HepG2 (cell line): ENCODE data around the gene NIFK. TPM values are rescaled to one million over a fixed set of nuclear protein-coding genes. Genes with fewer than 3 reads are reported as not detected.
A peak's percentile ranks its signal among the peaks of the same experiment; 100 is the strongest.

Experiments used
- ARID3A ChIP-seq: IDR thresholded peaks from 2 replicates; pipeline ENCODE4 v1.6.1; 2012; ENCODE audit warnings: low read depth, low read length, improper control_type of control experiment
- CC2D1A ChIP-seq: sonication (generic); formaldehyde crosslinking; IDR thresholded peaks from 2 replicates; pipeline ENCODE4 v1.8.1; 2023; ENCODE audit warnings: mild to moderate bottlenecking, missing genetic modification reagents
- GATA4 ChIP-seq: sonication (generic); IDR thresholded peaks from 2 replicates; pipeline ENCODE4 v1.6.1; 2016; ENCODE audit warnings: antibody characterized with exemption, low read depth, borderline replicate concordance
- HNRNPUL1 ChIP-seq: fragments of 200-400 bp; formaldehyde crosslinking; IDR thresholded peaks from 2 replicates; pipeline ENCODE4 v1.6.1; 2017; ENCODE audit warnings: low read depth, mild to moderate bottlenecking, low read length, moderate library complexity
- MED1 ChIP-seq: sonication (generic); formaldehyde crosslinking; IDR thresholded peaks from 2 replicates; pipeline ENCODE4 v1.4.0; 2020; ENCODE audit warnings: missing genetic modification reagents
- MTA3 ChIP-seq: sonication (generic); formaldehyde crosslinking; IDR thresholded peaks from 2 replicates; pipeline ENCODE4 v1.4.0; 2020; ENCODE audit warnings: missing genetic modification reagents
- YY1 ChIP-seq: IDR thresholded peaks from 2 replicates; pipeline ENCODE4 v1.6.1; 2011; ENCODE audit warnings: low read length, low read depth, moderate library complexity, mild to moderate bottlenecking; ENCODE audit not compliant: insufficient read depth, insufficient replicate concordance
- ZFP82 ChIP-seq: sonication (generic); formaldehyde crosslinking; IDR thresholded peaks from 2 replicates; pipeline ENCODE4 v1.5.1; 2020; ENCODE audit warnings: mild to moderate bottlenecking, missing genetic modification reagents, borderline replicate concordance
- ZNF546 ChIP-seq: sonication (generic); formaldehyde crosslinking; conservative IDR thresholded peaks from 2 replicates; pipeline ENCODE4 v1.8.1; 2023; ENCODE audit warnings: mild to moderate bottlenecking, missing genetic modification reagents
- ZNF766 ChIP-seq: sonication (generic); formaldehyde crosslinking; IDR thresholded peaks from 2 replicates; pipeline ENCODE4 v1.5.0; 2020; ENCODE audit warnings: missing genetic modification reagents, borderline replicate concordance
- ZNF780A ChIP-seq: sonication (generic); formaldehyde crosslinking; IDR thresholded peaks from 2 replicates; pipeline ENCODE4 v1.8.0; 2022; ENCODE audit warnings: mild to moderate bottlenecking, missing genetic modification reagents, moderate library complexity
- ZNF850 ChIP-seq: sonication (generic); formaldehyde crosslinking; conservative IDR thresholded peaks from 2 replicates; pipeline ENCODE4 v1.9.0; 2021; ENCODE audit warnings: mild to moderate bottlenecking, missing genetic modification reagents
- polyA plus RNA-seq, 8 experiments: library from polyadenylated mRNA; depleted of rRNA in 3 of 8; stranded (reverse) in 7 of 8; unstranded in 1 of 8; fragments of >200 nt; fragmentation: Illumina TruSeq in 4 of 8; extraction: Trizol in 4 of 8; gene quantifications; 2 replicates each; pipeline versions ENCODE4 v1.2.1 to v1.2.3, GENCODE V29; 2011 to 2016; ENCODE audit warnings: low read depth in 4 of 8, missing spikeins in 1 of 8, mixed read lengths in 1 of 8; ENCODE audit not compliant: insufficient read depth in 1 of 8
- total RNA-seq, 5 experiments: library from RNA; depleted of rRNA; stranded (reverse); fragments of >200 nt; fragmentation: Illumina TruSeq; extraction: Trizol; gene quantifications; 2 replicates each; pipeline ENCODE4 v1.2.3, GENCODE V29; 2016; ENCODE audit warnings: low read depth in 1 of 5
- TF ChIP-seq, protein P1 (sequence below): sonication (generic); formaldehyde crosslinking; IDR thresholded peaks from 2 replicates; pipeline ENCODE4 v1.5.1; 2020; ENCODE audit warnings: missing genetic modification reagents, mild to moderate bottlenecking, borderline replicate concordance
- TF ChIP-seq, protein P2 (sequence below): sonication (generic); formaldehyde crosslinking; IDR thresholded peaks from 2 replicates; pipeline ENCODE4 v1.9.0; 2021; ENCODE audit warnings: missing genetic modification reagents, borderline replicate concordance
- TF ChIP-seq, protein P3 (sequence below): sonication (generic); formaldehyde crosslinking; conservative IDR thresholded peaks from 2 replicates; pipeline ENCODE4 v1.4.0; 2020; ENCODE audit warnings: mild to moderate bottlenecking, missing genetic modification reagents, moderate library complexity
- TF ChIP-seq, protein P4 (sequence below): IDR thresholded peaks from 2 replicates; pipeline ENCODE4 v1.6.1; 2016; ENCODE audit warnings: low read depth, borderline replicate concordance
- TF ChIP-seq, protein P5 (sequence below): sonication (generic); formaldehyde crosslinking; IDR thresholded peaks from 2 replicates; pipeline ENCODE4 v1.8.1; 2023; ENCODE audit warnings: mild to moderate bottlenecking, moderate library complexity, missing genetic modification reagents

NIFK gene
- total and polyA plus RNA-seq, 2 of the 13 experiments (the other 11 are each of a cell fraction or from before 2014, with no cell fraction given) = 19.6 to 105 TPM

GRCh38 chr2:121689356-121689755 is 47.3 kb downstream of the NIFK start (continued):
- TF ChIP-seq, protein P1, sequence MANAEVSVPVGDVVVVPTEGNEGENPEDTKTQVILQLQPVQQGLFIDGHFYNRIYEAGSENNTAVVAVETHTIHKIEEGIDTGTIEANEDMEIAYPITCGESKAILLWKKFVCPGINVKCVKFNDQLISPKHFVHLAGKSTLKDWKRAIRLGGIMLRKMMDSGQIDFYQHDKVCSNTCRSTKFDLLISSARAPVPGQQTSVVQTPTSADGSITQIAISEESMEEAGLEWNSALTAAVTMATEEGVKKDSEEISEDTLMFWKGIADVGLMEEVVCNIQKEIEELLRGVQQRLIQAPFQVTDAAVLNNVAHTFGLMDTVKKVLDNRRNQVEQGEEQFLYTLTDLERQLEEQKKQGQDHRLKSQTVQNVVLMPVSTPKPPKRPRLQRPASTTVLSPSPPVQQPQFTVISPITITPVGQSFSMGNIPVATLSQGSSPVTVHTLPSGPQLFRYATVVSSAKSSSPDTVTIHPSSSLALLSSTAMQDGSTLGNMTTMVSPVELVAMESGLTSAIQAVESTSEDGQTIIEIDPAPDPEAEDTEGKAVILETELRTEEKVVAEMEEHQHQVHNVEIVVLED (CRISPR knock-in tag) = no peak
- TF ChIP-seq ZNF850 (no peak), MED1 (CRISPR knock-in tag) (no peak), CC2D1A (CRISPR knock-in tag) (no peak), ZNF546 (CRISPR knock-in tag) (no peak), ZNF766 (CRISPR knock-in tag) (no peak), ZFP82 (CRISPR knock-in tag) (no peak), MTA3 (no peak), ARID3A (peak; percentile 97), GATA4 (no peak), YY1 (peak; percentile 20), ZNF780A (CRISPR knock-in tag) (no peak), HNRNPUL1 (no peak)
- TF ChIP-seq, protein P2, sequence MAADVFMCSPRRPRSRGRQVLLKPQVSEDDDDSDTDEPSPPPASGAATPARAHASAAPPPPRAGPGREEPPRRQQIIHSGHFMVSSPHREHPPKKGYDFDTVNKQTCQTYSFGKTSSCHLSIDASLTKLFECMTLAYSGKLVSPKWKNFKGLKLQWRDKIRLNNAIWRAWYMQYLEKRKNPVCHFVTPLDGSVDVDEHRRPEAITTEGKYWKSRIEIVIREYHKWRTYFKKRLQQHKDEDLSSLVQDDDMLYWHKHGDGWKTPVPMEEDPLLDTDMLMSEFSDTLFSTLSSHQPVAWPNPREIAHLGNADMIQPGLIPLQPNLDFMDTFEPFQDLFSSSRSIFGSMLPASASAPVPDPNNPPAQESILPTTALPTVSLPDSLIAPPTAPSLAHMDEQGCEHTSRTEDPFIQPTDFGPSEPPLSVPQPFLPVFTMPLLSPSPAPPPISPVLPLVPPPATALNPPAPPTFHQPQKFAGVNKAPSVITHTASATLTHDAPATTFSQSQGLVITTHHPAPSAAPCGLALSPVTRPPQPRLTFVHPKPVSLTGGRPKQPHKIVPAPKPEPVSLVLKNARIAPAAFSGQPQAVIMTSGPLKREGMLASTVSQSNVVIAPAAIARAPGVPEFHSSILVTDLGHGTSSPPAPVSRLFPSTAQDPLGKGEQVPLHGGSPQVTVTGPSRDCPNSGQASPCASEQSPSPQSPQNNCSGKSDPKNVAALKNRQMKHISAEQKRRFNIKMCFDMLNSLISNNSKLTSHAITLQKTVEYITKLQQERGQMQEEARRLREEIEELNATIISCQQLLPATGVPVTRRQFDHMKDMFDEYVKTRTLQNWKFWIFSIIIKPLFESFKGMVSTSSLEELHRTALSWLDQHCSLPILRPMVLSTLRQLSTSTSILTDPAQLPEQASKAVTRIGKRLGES (CRISPR knock-in tag) = no peak
- TF ChIP-seq, protein P3, sequence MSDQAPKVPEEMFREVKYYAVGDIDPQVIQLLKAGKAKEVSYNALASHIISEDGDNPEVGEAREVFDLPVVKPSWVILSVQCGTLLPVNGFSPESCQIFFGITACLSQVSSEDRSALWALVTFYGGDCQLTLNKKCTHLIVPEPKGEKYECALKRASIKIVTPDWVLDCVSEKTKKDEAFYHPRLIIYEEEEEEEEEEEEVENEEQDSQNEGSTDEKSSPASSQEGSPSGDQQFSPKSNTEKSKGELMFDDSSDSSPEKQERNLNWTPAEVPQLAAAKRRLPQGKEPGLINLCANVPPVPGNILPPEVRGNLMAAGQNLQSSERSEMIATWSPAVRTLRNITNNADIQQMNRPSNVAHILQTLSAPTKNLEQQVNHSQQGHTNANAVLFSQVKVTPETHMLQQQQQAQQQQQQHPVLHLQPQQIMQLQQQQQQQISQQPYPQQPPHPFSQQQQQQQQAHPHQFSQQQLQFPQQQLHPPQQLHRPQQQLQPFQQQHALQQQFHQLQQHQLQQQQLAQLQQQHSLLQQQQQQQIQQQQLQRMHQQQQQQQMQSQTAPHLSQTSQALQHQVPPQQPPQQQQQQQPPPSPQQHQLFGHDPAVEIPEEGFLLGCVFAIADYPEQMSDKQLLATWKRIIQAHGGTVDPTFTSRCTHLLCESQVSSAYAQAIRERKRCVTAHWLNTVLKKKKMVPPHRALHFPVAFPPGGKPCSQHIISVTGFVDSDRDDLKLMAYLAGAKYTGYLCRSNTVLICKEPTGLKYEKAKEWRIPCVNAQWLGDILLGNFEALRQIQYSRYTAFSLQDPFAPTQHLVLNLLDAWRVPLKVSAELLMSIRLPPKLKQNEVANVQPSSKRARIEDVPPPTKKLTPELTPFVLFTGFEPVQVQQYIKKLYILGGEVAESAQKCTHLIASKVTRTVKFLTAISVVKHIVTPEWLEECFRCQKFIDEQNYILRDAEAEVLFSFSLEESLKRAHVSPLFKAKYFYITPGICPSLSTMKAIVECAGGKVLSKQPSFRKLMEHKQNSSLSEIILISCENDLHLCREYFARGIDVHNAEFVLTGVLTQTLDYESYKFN (CRISPR knock-in tag) = no peak
- TF ChIP-seq, protein P4, sequence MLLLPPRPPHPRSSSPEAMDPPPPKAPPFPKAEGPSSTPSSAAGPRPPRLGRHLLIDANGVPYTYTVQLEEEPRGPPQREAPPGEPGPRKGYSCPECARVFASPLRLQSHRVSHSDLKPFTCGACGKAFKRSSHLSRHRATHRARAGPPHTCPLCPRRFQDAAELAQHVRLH (CRISPR knock-in tag) = no peak
- TF ChIP-seq, protein P5, sequence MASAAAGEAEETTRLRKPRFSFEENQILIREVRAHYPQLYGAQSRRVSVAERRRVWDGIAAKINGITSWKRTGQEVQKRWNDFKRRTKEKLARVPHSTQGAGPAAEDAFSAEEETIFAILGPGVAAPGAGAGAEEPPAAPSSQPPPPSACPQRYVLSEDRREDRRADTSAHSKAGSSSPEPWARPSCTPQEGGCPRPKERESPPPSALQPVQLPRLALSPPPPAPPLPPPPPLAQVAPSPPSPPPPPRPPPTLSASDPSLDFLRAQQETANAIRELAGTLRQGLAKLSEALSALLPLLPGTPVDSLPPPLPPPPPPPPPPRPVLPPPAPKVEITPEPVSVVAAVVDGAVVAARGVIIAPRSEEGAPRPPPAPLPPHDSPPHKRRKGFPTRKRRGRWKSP = no peak
